Measurements from ENCODE around the gene ISYNA1.

DNA sequence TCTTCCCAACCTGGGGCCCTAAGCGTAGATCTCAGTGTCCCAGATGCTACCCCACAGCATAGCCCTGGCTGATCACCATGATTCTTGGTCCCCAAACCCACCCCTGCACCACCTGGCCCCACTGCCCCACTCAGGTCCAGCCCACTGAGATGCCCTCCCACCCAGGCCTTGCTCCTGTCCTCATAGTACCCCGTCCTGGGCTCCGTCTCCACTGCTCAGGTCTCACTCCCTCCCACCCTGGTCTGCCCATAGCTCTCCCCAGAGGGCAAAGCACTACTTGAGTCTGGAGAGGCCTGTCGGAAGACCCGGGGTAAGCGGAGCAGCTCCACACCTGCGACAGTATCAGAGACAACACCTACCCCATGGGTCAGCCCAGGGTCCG is 35.8 kb upstream of the ISYNA1 start:
- TF ChIP-seq POLR2AphosphoS5 (IDR thresholded peaks at IDR 0.05), result no peak
- TF ChIP-seq, protein P1, sequence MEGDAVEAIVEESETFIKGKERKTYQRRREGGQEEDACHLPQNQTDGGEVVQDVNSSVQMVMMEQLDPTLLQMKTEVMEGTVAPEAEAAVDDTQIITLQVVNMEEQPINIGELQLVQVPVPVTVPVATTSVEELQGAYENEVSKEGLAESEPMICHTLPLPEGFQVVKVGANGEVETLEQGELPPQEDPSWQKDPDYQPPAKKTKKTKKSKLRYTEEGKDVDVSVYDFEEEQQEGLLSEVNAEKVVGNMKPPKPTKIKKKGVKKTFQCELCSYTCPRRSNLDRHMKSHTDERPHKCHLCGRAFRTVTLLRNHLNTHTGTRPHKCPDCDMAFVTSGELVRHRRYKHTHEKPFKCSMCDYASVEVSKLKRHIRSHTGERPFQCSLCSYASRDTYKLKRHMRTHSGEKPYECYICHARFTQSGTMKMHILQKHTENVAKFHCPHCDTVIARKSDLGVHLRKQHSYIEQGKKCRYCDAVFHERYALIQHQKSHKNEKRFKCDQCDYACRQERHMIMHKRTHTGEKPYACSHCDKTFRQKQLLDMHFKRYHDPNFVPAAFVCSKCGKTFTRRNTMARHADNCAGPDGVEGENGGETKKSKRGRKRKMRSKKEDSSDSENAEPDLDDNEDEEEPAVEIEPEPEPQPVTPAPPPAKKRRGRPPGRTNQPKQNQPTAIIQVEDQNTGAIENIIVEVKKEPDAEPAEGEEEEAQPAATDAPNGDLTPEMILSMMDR (IDR thresholded peaks at IDR 0.05), result no peak

All from esophagus muscularis mucosa (tissue), 3 donors.